ENCODE results near the gene CAMTA1.
A peak's percentile ranks its signal among the peaks of the same experiment; 100 is the strongest.

The CAMTA1 gene

GRCh38 chr1:7508934-7509519 lies 723.8 kb downstream of the CAMTA1 start:
- DNase-seq (ENCODE audit: low read depth, low spot score), result no peak

GRCh38 chr1:7509598-7509997 lies 724.3 kb downstream of the CAMTA1 start:
- DNase-seq (ENCODE audit: low read depth, low spot score), result no peak

GRCh38 chr1:7510389-7510931 lies 725.2 kb downstream of the CAMTA1 start:
- DNase-seq (ENCODE audit: low read depth, low spot score), result no peak

- no peak for DNase-seq (ENCODE audit: low read depth, low spot score)
Measured at GRCh38 chr1:7511381-7511780, 726.1 kb downstream of the CAMTA1 start.

GRCh38 chr1:7513081-7513480 lies 727.8 kb downstream of the CAMTA1 start:
- no peak for DNase-seq (ENCODE audit: low read depth, low spot score)

- no peak for DNase-seq (ENCODE audit: low read depth, low spot score)
Measured at GRCh38 chr1:7515175-7515574, 729.9 kb downstream of the CAMTA1 start.

- DNase-seq (ENCODE audit: low read depth, low spot score), result no peak
Measured at GRCh38 chr1:7515904-7516303, 730.6 kb downstream of the CAMTA1 start.

- no peak for DNase-seq (ENCODE audit: low read depth, low spot score)
Measured at GRCh38 chr1:7516341-7516740, 731.1 kb downstream of the CAMTA1 start.

- DNase-seq (ENCODE audit: low read depth, low spot score), result no peak
Measured at GRCh38 chr1:7516929-7517328, 731.7 kb downstream of the CAMTA1 start.

- DNase-seq (ENCODE audit: low read depth, low spot score), result no peak
Measured at GRCh38 chr1:7517611-7518330, 732.5 kb downstream of the CAMTA1 start.

GRCh38 chr1:7518411-7518810 lies 733.2 kb downstream of the CAMTA1 start:
- no peak for DNase-seq (ENCODE audit: low read depth, low spot score)

- DNase-seq (ENCODE audit: low read depth, low spot score), result no peak
Measured at GRCh38 chr1:7519181-7519860, 734.1 kb downstream of the CAMTA1 start.

- DNase-seq (ENCODE audit: low read depth, low spot score), result no peak
Measured at GRCh38 chr1:7519861-7520395, 734.7 kb downstream of the CAMTA1 start.

- DNase-seq (ENCODE audit: low read depth, low spot score), result no peak
Measured at GRCh38 chr1:7520496-7520895, 735.2 kb downstream of the CAMTA1 start.

- no peak for DNase-seq (ENCODE audit: low read depth, low spot score)
Measured at GRCh38 chr1:7524341-7525337, 739.4 kb downstream of the CAMTA1 start.

- DNase-seq (ENCODE audit: low read depth, low spot score), result no peak
Measured at GRCh38 chr1:7525338-7526063, 740.2 kb downstream of the CAMTA1 start.

GRCh38 chr1:7526196-7526866 lies 741.1 kb downstream of the CAMTA1 start:
- DNase-seq (ENCODE audit: low read depth, low spot score), result peak; percentile 47

- DNase-seq (ENCODE audit: low read depth, low spot score), result no peak
Measured at GRCh38 chr1:7526867-7527732, 741.8 kb downstream of the CAMTA1 start.

- no peak for DNase-seq (ENCODE audit: low read depth, low spot score)
Measured at GRCh38 chr1:7527733-7528045, 742.4 kb downstream of the CAMTA1 start.
